OCI-LY1 (cell line): ENCODE measurements around the gene LAMA5.

Experiments used
- H2AFZ ChIP-seq: fragments of 200-600 bp; sonication (generic), shearing (Covaris generic); 2 replicates; pipeline ENCODE4 v1.6.0; 2014; ENCODE audit warnings: antibody characterized with exemption, mild to moderate bottlenecking, low read length
- H3F3A ChIP-seq: fragments of 200-600 bp; sonication (generic), shearing (Covaris generic); 2 replicates; pipeline ENCODE4 v1.6.0; 2014; ENCODE audit warnings: mild to moderate bottlenecking, antibody characterized with exemption, low read length, moderate library complexity; ENCODE audit not compliant: insufficient read depth
- H3K27ac ChIP-seq: fragments of 200-600 bp; sonication (generic); 2 replicates; pipeline ENCODE4 v1.5.1; 2014; ENCODE audit warnings: low read length, mixed run types, mild to moderate bottlenecking, low read depth; ENCODE audit not compliant: poor library complexity, severe bottlenecking
- H3K27me3 ChIP-seq: fragments of 200-600 bp; sonication (generic); 2 replicates; pipeline ENCODE4 v1.6.0; 2014; ENCODE audit warnings: antibody characterized with exemption, mild to moderate bottlenecking, low read length, moderate library complexity; ENCODE audit not compliant: insufficient read depth
- H3K36me3 ChIP-seq: fragments of 200-600 bp; sonication (generic); 2 replicates; pipeline ENCODE4 v1.6.1; 2014; ENCODE audit warnings: mild to moderate bottlenecking, antibody characterized with exemption, low read length, moderate library complexity, mixed read lengths; ENCODE audit not compliant: insufficient read depth
- H3K4me1 ChIP-seq: fragments of 200-600 bp; sonication (generic); 2 replicates; pipeline ENCODE4 v1.5.1; 2014; ENCODE audit warnings: mild to moderate bottlenecking, low read length, moderate library complexity; ENCODE audit not compliant: insufficient read depth, severe bottlenecking
- H3K4me2 ChIP-seq: fragments of 200-600 bp; sonication (generic), shearing (Covaris generic); 2 replicates; pipeline ENCODE4 v1.6.1; 2014; ENCODE audit warnings: low read length
- H3K4me3 ChIP-seq: fragments of 200-600 bp; sonication (generic); 2 replicates; pipeline ENCODE4 v1.5.1; 2014; ENCODE audit warnings: low read length, low read depth, mild to moderate bottlenecking, mixed read lengths; ENCODE audit not compliant: poor library complexity, severe bottlenecking
- H3K79me2 ChIP-seq: fragments of 200-600 bp; shearing (Covaris generic); 2 replicates; pipeline ENCODE4 v1.6.1; 2016; ENCODE audit warnings: mixed run types, low read length, mixed read lengths; ENCODE audit not compliant: insufficient read depth
- H3K9ac ChIP-seq: fragments of 200-600 bp; sonication (generic), shearing (Covaris generic); 2 replicates; pipeline ENCODE4 v1.6.1; 2014; ENCODE audit warnings: mild to moderate bottlenecking, low read length, mixed read lengths
- H3K9me2 ChIP-seq: fragments of 200-600 bp; sonication (generic), shearing (Covaris generic); 2 replicates; pipeline ENCODE4 v1.6.1; 2014; ENCODE audit warnings: low read depth, mild to moderate bottlenecking, low read length, mixed read lengths
- H3K9me3 ChIP-seq: fragments of 200-600 bp; shearing (Covaris generic); 2 replicates; pipeline ENCODE4 v1.6.1; 2014; ENCODE audit warnings: low read length, mixed read lengths
- H4K20me1 ChIP-seq: fragments of 200-600 bp; sonication (generic), shearing (Covaris generic); 2 replicates; pipeline ENCODE4 v1.6.0; 2016; ENCODE audit warnings: mild to moderate bottlenecking, low read length; ENCODE audit not compliant: insufficient read depth
- EZH2 ChIP-seq: fragments of 200-600 bp; sonication (generic), shearing (Covaris generic); IDR thresholded peaks from 2 replicates; pipeline ENCODE4 v1.8.0; 2017; ENCODE audit warnings: borderline replicate concordance, mixed run types, mild to moderate bottlenecking, antibody characterized with exemption, low read length, moderate library complexity, mixed read lengths
- TF ChIP-seq, protein P1 (sequence below): fragments of 200-600 bp; sonication (generic), shearing (Covaris generic); IDR thresholded peaks from 2 replicates; pipeline ENCODE4 v1.5.1; 2017; ENCODE audit warnings: mild to moderate bottlenecking, antibody characterized with exemption, low read length, moderate library complexity, mixed read lengths

LAMA5 gene

DNA sequence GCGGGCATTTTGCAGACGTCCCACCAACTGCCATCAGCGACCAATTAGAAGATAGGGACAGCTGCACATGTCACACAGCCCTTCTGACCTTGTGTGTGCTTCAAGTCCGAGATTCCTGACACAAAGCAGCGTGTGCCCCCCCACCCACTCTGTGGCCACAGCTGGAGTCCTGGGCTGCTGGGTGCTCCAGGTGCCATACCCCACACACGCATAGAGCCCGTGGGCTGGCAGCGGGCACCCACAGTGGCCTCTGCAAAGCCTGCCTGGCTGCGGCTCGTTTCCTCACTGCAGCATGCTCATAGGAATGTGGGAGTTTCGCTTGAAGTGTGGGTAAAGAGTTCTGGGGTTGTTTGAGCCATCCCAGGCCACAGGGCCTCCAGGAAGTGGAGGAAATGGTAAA is 66.8 kb downstream of the LAMA5 start:
- Histone ChIP-seq H3K9me2 (no peaks in the 10 kb centered on the region), H3K9me3 (no peaks in the 10 kb centered on the region), H3K27me3 (no peaks in the 10 kb centered on the region), H3F3A (no peaks in the 10 kb centered on the region), H3K27ac (peak overlapping the region; percentile 92), H3K4me1 (peaks cover 43% of the 10 kb centered on the region), H3K36me3 (peaks cover 28% of the 10 kb centered on the region), H2AFZ (no peak overlapping the region), H4K20me1 (no peaks in the 10 kb centered on the region), H3K9ac (peak overlapping the region; percentile 33; the same call in 1 of the 2 replicates), H3K4me3 (no peak overlapping the region), H3K79me2 (peaks cover 21% of the 10 kb centered on the region), H3K4me2 (peak overlapping the region; percentile 17; the same call in 1 of the 2 replicates)
- no peak for TF ChIP-seq EZH2
- TF ChIP-seq, protein P1, sequence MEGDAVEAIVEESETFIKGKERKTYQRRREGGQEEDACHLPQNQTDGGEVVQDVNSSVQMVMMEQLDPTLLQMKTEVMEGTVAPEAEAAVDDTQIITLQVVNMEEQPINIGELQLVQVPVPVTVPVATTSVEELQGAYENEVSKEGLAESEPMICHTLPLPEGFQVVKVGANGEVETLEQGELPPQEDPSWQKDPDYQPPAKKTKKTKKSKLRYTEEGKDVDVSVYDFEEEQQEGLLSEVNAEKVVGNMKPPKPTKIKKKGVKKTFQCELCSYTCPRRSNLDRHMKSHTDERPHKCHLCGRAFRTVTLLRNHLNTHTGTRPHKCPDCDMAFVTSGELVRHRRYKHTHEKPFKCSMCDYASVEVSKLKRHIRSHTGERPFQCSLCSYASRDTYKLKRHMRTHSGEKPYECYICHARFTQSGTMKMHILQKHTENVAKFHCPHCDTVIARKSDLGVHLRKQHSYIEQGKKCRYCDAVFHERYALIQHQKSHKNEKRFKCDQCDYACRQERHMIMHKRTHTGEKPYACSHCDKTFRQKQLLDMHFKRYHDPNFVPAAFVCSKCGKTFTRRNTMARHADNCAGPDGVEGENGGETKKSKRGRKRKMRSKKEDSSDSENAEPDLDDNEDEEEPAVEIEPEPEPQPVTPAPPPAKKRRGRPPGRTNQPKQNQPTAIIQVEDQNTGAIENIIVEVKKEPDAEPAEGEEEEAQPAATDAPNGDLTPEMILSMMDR, result no peak

DNA sequence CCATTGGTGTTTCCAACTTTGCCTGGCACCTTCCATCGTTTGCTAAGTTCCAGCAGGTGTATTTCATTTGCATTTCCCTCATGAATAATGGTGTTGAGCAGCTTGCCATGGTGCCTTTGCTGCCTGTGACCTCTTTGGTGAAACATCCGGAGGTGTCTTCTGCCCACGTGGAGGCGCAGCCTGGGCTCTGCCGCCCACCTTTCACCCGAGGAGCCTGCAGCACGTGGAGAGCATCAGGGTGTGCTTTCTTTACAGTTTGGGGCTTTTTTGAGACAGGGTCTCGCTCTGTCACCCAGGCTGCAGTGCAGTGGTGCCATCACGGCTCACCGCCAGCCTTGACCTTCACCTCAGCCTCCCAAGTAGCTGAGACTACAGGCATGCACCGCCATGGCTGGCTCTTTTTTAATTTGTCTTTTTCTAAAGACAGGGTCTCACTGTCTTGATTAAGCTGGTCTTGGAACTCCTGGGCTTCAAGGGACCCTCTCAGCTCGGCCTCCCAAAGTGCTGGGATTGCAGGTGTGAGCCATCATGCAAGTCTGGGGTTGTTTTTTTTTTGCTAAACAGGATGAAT is 67.4 kb downstream of the LAMA5 start:
- no peak for TF ChIP-seq EZH2
- TF ChIP-seq, protein P1, result 0 out of 2 replicates have a peak, but pooled peaks have one; percentile 7
- Histone ChIP-seq H3K9me3 (no peaks in the 10 kb centered on the region), H3K9ac (peak overlapping the region; percentile 33; the same call in 1 of the 2 replicates), H3F3A (no peaks in the 10 kb centered on the region), H2AFZ (no peak overlapping the region), H3K27ac (peak overlapping the region; percentile 92), H3K4me2 (peak overlapping the region; percentile 17; the same call in 1 of the 2 replicates), H3K4me1 (peaks cover 38% of the 10 kb centered on the region), H3K79me2 (peaks cover 16% of the 10 kb centered on the region), H4K20me1 (no peaks in the 10 kb centered on the region), H3K4me3 (no peak overlapping the region), H3K36me3 (peaks cover 26% of the 10 kb centered on the region), H3K9me2 (no peaks in the 10 kb centered on the region), H3K27me3 (no peaks in the 10 kb centered on the region)

DNA sequence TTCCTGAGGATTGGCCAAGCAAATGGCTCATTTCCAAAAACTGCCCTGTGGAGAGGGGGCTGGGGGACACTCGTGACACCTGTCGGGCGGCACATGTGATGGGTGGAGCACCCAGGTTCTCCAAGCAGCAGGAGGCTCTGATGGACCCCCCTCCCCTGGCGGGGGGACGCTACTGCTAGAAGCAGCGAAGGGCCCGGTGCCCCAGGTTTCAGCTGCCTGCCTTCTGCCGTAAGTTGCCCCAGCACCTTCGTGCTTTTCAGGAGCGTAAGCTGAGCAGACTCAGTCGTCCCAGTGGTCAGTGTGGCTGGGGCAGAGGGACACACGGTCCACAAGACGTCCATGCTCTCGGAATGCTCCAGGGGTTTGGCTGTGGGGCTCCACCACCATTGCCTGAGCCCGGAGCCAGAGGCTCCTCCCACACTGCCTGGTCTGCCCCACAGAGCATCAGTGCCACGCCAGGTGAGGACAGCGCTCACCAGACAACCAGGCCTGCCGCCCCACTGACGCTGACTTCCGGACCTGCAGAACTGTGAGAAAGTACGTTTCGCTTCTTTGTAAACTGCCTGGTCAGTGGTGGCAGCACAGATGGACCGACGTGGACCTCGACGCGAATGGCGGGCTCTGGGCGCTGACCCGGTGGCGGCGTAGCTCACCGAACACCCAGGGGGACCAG is 68.4 kb downstream of the LAMA5 start:
- no peak overlapping the region for H2AFZ ChIP-seq
- no peak overlapping the region for H3K4me2 ChIP-seq
- no peak overlapping the region for H3K9ac ChIP-seq
- H3K9me3 ChIP-seq, result no peaks in the 10 kb centered on the region
- H3K36me3 ChIP-seq, result peaks cover 16% of the 10 kb centered on the region; the same call in 1 of the 2 replicates
- H3F3A ChIP-seq, result no peaks in the 10 kb centered on the region
- no peak overlapping the region for H3K4me3 ChIP-seq
- H3K27me3 ChIP-seq, result no peaks in the 10 kb centered on the region
- peaks cover 5% of the 10 kb centered on the region for H3K79me2 ChIP-seq
- peaks cover 38% of the 10 kb centered on the region for H3K4me1 ChIP-seq
- H3K27ac ChIP-seq, result peak overlapping the region; percentile 92
- TF ChIP-seq EZH2, result no peak
- TF ChIP-seq, protein P1, result no peak
- H4K20me1 ChIP-seq, result no peaks in the 10 kb centered on the region
- H3K9me2 ChIP-seq, result no peaks in the 10 kb centered on the region
